K562 treated with DMSO at 1 percent for 4 hours (cell line): ENCODE data around the gene PLAGL1. TPM values are rescaled to one million over a fixed set of nuclear protein-coding genes. Genes with fewer than 3 reads are reported as not detected.

Experiments used
- total RNA-seq: library from RNA; unstranded; fragments of 300-600 nt; gene quantifications from 2 replicates; pipeline ENCODE4 v1.2.3, GENCODE V29; 2022; ENCODE audit not compliant: insufficient read depth

PLAGL1 gene
- total RNA-seq, result 16.9 and 34.0 TPM in 2 replicates

GRCh38 chr6:144008120-144008811 is at the start of gene PLAGL1:
TSS of gene PLAGL1 (minus strand) at chr6:144008259. CDS start at chr6:143948136, 60,123 bp downstream.

Other genes starting within 250 kb of the PLAGL1 start
- 15.4 and 22.0 TPM in 2 replicates for gene LTV1, start 164.9 kb downstream of the PLAGL1 start, total RNA-seq
- gene ZC2HC1B, start 143.8 kb downstream of the PLAGL1 start, total RNA-seq, result not detected in 2 replicates
- gene SF3B5, start 87.3 kb upstream of the PLAGL1 start, total RNA-seq, result 514 and 557 TPM in 2 replicates
- gene STX11, start 142.3 kb upstream of the PLAGL1 start, total RNA-seq, result 0.98 TPM in 1 of 2 replicates, not detected in the other